Measurements from ENCODE around the gene CDK2AP2.

DNA sequence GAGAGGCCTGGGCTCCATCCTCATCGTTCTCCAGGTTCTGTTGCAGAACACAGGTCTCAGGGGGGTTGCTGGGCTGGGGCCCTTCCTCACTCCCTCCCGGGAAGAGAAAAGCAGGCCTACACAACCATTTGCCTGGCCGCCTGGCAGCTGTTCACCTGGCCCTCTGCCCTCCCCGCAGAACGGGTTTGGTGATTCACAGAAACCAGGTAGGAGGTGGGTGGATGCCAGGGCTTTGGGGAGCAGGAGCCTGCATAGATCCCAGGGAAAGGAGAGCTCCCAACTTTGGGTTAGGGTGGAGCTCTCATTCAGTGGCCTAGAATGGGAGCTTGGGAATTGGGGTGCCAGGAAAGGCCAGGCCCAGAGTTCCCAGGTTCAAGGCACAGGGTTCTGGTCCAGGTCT is 39.9 kb downstream of the CDK2AP2 start:
- no peak for TF ChIP-seq GATA2 (IDR thresholded peaks at IDR 0.05; ENCODE audit: low read depth, low read length)
- TF ChIP-seq GATA3 (IDR thresholded peaks at IDR 0.05; ENCODE audit: low read depth, low read length), result no peak
